ENCODE results near the gene PCK1.

The PCK1 gene

DNA sequence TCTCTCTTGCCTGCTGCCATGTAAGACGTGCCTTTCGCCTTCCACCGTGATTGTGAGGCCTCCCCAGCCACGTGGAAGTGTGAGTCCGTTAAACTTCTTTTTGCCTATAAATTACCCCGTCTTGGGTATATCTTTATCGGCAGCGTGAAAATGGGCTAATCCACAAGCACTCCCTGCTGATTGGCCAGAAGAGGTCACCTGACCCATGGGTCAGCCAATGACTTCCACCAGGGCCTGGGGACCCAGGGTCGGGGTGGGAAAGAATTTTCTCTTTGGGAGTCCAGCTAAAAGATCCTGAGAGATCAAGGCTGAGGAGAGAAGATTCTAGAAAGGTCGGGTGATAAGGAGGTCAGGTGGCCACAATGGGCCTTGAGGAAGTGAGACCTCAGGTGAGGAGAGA, 42.2 kb downstream of the PCK1 start:
- no peak for DNase-seq (ENCODE audit: low read depth)

GRCh38 chr20:57605045-57605444, 44.1 kb downstream of the PCK1 start:
- no peak for DNase-seq (ENCODE audit: low read depth)

- no peak for DNase-seq (ENCODE audit: low read depth)
These were observed 45.0 kb downstream of the PCK1 start for GRCh38 chr20:57605878-57606277.

DNA sequence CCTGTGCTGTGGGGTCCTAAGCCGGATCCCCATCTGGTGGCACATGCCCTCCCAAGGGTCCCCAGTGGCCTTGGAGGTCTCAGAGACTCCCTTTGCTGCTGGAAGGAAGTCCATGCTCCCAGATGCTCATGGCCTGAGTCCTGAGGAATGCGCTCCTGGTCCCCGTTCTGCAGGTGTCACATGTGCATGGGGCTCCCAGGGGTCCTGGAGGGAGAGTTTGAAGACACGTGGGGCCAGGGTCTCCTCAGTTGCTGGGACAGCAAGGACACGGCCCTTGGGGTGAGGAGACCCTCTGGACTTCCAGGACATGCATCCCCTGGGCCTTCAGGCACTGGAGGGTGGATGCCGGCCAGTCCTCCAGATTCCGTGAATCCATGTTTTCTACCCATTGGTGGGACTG, 47.6 kb downstream of the PCK1 start:
- no peak for DNase-seq (ENCODE audit: low read depth)

DNA sequence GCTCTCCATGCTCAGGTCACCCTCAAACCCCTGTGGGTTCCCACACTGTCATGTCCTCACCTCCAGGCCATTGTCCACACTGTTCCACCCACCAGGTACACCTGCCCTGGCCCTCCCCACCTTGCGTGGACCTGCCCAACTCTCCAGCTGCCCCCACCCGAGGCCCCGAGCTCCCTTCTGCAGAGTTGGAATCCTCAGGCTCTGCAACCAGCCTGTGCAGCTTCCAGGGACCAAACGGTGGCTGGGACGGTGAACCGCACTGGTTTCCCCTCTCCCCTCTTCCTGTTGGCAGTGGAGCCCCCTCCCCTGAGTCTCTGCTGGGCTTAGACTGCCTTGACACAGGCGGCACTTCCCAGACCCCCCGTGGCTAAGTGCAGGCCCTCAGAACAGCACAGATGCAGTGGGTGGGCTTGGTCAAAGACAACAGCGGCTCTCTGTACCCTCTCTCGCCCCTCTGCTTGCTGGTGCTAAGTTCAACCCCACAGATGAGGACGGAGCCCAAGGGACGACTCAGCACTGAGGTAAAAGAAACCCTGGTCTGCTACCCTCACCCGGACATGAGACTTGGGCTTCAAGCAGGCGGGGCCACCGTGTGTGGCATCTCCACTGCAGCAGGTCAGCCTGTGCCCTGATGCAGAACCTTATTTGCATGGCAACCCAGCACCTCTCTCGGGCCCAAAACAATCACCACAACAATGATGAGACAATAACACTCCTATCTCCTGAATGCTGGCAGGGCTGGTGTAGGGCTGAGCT, 48.4 kb downstream of the PCK1 start:
- DNase-seq (ENCODE audit: low read depth): no peak

DNA sequence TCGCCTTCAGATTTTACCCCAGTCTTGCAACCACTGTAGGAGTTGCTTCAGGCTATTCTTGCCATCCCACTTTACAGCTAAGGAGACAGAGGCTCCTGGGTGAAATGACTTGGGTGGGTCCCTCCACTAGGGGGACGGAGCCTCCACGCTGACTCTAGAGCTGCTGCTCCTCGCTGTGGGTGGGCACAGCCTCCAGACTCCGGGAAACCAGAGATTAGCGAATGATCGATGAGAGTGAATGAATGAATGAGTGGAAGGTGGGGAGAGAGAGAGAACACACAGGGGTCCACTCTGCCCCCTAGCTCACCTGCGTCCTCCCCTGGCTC, 48.9 kb downstream of the PCK1 start:
- DNase-seq (ENCODE audit: low read depth): no peak

DNA sequence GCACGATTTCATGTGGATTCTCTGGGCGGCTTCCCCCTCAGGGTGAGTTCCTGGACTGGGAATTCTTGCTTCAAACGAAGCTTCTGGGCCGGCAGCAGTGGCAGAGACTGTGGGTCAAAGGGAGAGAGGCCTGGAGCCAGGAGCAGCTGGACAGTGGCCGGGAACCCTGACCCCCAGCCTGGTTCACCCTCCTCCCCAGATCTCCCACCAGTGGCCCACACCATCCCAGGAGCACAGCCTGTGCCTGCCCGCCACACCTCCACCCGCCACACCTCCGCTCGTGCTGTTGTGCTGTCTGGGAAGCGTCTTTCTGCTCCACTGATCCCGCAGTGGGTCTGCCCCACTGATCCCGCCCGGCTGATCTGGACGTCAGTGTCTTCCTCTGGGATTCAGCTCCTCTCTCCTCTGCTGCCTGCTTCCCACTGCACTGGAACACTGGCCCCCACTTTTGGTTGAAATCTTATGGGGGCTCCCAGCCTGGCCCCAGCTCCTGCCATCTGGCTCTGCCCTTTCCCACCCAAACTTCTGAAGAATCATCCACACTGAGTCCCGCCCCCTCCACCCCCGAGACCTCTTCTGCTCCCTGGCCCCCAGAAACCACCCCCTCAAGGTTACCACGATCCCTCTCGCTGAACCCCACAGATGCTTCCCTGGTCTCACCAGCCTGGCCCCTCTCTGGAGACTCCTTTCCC, 49.5 kb downstream of the PCK1 start:
- DNase-seq (ENCODE audit: low read depth): no peak

- DNase-seq (ENCODE audit: low read depth): no peak
These were observed 50.8 kb downstream of the PCK1 start for GRCh38 chr20:57611586-57612311.

- DNase-seq (ENCODE audit: low read depth): no peak
These were observed 51.5 kb downstream of the PCK1 start for GRCh38 chr20:57612436-57612835.

DNA sequence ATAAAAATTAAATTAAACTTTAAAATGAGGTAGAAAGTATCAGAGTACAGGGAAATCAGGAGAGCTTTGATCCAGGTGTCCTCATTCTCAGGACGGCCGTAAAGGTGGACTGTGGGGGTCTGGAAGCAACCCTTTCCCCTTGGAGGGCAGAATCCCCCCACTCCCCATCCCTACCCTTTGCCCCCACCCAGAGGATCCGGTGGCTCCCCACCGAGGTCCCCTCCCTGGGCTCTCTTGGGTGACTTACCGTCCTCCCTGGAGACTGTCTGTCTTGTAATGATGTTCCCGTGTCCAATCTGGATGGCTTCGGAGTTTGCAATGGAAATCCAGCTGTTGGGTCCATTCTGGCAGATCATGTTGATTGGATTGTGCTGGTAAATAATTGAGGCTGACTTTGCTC, 52.0 kb downstream of the PCK1 start:
- DNase-seq (ENCODE audit: low read depth): no peak

DNA sequence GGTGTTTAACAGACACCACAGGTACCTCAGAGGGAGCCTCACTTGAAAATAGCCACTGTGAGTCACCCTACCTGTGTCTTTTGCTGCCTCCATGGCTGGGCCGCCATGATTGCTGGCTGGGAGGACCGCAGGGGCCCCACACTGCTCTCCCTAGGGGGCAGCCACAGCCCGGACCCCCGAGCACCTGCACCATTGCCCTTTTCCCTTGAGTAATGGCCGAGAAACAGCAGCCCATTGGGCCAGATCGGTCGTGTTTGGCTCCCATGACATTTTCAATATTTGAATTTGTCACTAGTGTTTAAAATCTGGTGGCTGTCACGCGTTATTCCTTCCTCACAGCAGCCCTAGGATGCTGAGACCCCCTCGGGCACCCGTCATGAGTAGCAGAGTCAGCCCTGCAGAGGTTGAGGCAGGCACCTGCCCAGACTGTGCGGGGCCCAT, 52.6 kb downstream of the PCK1 start:
- no peak for DNase-seq (ENCODE audit: low read depth)

GRCh38 chr20:57614490-57615444, 53.9 kb downstream of the PCK1 start:
- DNase-seq (ENCODE audit: low read depth): no peak

DNA sequence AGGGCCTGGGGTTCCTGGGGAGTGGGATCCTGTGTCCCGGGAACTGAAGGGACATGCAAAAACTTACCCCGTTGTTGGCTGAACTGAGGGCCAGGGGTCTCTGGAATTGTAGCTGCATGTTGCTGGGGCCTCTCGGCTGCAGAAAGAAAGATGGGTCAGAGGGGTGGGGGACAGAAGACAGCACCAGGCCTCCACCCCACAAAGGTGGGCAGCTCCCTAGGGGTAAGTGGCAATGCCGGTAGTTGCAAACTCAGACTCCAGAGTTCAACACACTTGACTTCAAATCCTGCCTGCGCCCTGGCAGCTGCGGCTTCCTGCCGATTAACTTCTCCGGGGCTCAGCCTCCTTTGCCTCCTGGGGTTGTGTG, 54.5 kb downstream of the PCK1 start:
- DNase-seq (ENCODE audit: low read depth): no peak

GRCh38 chr20:57616143-57616951, 55.4 kb downstream of the PCK1 start:
- DNase-seq (ENCODE audit: low read depth): no peak

DNA sequence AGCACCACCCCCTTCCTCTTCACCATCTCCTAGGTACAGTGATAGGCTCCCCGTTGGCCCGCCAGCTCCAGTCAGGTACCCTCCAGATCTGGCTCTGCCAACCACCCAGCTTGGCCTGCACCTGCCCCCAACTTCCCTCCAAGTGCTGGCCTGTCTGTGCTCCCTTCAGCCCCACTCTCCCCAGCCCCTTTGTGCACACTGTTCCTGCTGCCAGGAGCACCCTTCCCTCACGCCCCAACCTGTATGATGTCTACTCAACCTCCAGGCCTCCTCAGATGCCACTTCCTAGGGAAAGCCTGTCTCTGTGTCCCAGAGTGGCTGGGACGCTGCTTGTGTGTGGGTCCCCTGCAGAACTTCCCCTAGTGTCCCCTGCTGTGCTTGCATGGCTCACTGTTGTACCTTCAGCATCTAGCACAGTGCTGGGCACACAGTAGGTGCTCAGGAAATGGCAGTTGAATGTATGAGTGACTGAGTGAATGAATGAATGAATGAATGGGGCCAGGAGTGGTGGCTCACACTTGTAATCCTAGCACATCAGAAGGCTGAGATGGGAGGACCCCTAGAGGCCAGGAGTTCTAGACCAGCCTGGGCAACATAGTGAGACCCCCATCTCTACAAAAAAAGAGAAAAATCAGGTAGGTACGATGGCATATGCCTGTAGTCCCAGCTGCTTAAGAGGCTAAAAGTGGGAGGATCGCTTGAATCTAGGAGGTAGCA, 56.3 kb downstream of the PCK1 start:
- no peak for DNase-seq (ENCODE audit: low read depth)

Data from T follicular helper cell (primary cell).